GM18520 (cell line): Measurements from ENCODE around the gene TM4SF18.

Experiments
- ATAC-seq: cut with Tn5 transposase; IDR thresholded peaks from one replicate; pipeline ENCODE4 v1.9.1; 2021; ENCODE audit not compliant: unreplicated experiment

TM4SF18 gene

DNA sequence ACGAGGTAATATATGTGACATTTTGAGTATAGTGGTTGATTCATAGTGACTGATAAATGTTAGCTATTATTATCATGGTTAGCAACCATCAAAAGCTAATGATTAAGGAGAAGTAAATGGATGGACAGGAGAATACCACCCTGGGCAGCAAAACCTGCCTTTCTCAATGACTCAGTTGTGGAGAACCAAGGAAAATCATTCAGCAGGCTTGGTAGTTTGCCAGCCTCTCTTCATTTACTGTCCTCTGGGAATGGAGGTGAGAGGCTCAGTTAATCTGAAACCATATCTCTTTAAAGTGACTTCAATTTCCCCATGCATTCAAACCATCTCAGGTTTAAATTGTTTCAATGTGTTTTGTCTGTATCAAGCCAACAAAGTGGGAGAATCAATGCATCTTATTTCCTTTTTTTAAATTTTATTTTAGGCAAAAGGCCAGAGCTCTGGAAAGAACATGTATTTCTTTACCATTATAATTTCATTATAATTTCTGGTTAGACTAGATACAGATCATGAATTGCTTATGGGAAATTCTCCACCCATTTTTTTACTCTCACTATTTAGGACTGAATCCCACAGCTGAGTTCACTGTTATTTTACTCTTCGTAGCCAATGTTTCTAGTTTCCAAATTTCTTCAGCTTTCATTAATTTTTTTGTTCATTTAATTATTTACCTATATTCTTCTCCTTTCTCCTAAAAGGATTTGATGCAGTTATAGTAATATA is 2.7 kb downstream of the TM4SF18 start:
- no peak for ATAC-seq

- ATAC-seq = no peak
Observed at GRCh38 chr3:149327156-149327555, 6.3 kb downstream of the TM4SF18 start.

DNA sequence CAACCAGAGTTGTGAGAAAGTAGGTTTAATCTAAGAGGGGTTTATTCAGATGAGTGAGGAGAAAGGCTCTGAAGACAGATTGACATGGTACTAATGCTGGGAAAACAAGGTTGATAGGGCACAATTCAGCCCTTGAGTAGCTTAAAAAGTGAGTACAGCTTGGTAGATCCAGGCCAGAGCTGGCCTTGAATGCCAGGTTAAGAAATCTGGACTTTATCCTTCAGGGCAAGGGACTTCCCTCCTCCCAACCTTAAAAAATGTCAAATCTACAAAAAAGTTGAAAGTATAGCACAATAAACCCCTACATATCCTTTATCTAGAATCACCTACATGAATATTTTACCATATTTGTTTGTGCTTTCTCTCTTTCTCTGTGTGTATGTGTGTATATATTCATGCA is 7.9 kb downstream of the TM4SF18 start:
- ATAC-seq = no peak

- no peak for ATAC-seq
Observed at GRCh38 chr3:149324332-149324731, 9.1 kb downstream of the TM4SF18 start.

GRCh38 chr3:149321640-149322039 is 11.8 kb downstream of the TM4SF18 start:
- no peak for ATAC-seq

DNA sequence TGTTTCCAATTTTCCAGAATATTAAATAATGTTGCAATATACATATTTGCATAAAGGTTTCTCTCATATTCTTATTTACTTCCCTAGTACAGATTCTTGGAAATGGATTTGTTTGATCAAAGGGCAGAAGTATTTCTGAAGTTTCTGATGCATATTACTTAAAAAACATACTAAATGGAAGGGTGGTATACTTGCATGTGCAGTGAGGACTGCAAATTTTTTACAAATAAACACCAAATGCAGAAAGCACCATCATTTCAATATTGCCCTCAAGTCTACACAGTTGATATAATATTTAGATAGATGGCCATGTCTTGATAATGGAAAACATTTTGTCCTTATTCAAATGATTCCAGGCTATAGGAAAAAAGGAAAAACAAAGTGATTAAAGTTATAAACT is 12.3 kb downstream of the TM4SF18 start:
- ATAC-seq = no peak

GRCh38 chr3:149319750-149320149 is 13.7 kb downstream of the TM4SF18 start:
- no peak for ATAC-seq

- ATAC-seq = no peak
Observed at GRCh38 chr3:149317072-149317471, 16.4 kb downstream of the TM4SF18 start.

- no peak for ATAC-seq
Observed at GRCh38 chr3:149316437-149316836, 17.0 kb downstream of the TM4SF18 start.

DNA sequence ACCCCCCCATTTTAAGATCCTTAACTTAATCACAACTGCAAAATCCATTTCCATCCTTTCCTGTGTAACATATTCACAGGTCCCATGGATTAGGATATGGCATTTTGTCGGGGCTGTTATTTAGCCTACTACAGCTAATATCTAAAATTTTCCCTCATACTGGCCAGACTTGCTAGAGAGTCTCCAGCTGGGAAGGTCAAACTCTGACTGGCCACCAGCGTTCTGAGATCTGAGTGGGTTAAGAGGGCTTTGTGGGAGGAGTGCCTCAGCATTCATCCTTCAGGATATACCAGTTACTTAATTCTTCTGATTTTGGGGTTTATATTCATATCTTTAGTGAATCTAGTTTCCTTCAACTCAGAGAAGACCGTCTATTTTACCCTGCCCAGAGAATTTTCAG is 17.7 kb downstream of the TM4SF18 start:
- no peak for ATAC-seq

DNA sequence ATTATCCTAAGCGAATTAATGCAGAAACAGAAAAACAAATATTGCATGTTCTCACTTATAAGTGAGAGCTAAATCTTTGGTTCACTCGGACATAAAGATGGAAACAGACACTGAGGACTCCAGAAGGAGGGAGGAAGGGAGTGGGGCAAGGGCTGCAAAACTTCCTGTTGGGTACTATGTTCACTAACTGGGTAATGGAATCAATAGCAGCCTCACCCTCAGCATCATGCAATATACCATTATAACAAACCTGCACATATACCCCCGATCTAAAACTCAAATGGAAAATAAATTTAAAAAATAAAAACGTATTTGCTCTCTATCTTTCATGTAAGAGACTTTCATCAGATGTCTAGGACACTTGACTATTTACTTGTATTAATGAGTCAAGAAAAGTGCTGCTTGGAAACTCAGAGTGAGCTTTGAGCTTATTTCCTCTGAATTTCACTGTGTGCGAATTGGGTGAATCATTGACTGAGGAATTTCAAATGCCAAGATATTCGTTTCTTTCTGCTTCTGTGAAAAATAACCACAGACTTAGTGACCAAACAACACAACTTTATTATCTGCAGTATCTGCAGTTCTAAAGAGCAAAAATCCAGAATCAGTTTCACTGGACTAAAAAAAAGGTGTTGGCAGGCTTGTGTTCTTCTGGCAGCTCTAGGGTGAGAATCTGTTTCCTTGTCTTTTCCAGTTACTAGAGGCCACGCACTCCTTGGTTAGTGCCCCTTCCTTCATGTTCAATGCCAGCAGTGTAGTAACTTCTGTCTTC is 18.4 kb downstream of the TM4SF18 start:
- no peak for ATAC-seq

- no peak for ATAC-seq
Observed at GRCh38 chr3:149313542-149313941, 19.9 kb downstream of the TM4SF18 start.

DNA sequence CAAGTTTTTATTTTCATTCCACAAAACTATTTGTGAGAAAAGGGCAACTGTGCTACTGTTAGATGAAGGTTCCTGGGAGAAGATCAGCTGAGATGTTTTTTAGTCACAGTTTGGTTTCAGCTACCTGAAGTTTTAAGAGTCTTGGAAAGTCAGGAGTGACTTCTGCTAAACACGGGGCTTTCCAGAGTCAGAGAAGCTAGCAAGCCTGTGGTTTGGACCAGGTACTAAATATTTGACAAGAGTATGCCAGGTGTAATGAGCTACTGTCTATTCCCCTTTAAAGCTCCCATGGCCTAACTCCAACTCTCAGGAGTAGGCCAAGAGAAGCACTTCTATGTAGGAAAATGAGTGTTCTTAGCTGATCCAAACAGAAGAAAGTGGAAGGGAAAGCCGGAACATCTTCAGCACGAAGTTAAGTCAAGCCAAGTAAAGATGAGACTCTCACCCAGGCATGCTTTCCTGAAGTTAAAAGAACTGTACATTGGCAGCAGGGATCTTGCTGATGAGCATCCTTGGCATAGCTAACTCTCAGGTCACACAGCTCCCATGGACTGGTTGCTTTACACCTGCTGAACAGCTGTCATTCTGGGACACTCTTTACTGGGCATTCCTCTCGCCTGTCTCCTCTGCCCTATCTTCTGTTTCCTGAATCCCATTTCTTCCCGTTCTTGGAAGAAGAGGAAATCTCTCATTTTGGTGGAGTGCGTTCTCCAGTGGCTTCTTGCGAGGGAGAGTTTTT is 22.5 kb downstream of the TM4SF18 start:
- ATAC-seq = no peak

- ATAC-seq = no peak
Observed at GRCh38 chr3:149307435-149307783, 26.0 kb downstream of the TM4SF18 start.

DNA sequence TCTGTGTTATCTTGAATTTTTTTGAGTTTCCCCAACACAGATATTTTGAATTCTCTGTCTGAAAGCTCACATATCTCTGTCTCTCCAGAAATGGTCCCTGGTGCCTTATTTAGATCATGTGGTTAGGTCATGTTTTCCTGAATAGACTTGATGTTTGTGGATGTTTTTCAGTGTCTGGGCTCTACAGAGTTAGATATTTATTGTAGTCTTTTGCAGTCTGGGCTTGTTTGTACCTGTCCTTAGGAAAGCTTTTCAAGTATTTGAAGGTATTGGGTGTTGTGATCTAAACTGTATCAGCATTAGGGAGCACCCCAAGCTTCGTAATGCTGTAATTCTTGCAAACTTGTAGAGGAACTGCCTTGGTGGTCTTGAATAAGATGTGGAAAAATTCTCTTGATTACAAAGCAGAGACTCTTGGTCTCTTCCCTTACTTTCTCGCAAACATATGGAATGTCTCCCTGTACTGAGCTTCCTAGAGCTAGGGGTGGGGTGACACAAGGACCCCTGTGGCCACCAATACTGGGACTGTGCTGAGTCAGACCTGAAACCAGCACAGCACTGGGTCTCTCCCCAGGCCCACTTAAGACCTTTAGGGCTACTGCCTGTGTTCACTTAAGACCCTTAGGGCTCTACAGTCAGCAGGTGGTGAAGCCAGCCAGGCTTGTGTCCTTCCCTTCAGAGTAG is 26.5 kb downstream of the TM4SF18 start:
- no peak for ATAC-seq

GRCh38 chr3:149305376-149305775 is 28.1 kb downstream of the TM4SF18 start:
- ATAC-seq = no peak

GRCh38 chr3:149299938-149300801 is 33.3 kb downstream of the TM4SF18 start:
- peak; percentile 45 for ATAC-seq

DNA sequence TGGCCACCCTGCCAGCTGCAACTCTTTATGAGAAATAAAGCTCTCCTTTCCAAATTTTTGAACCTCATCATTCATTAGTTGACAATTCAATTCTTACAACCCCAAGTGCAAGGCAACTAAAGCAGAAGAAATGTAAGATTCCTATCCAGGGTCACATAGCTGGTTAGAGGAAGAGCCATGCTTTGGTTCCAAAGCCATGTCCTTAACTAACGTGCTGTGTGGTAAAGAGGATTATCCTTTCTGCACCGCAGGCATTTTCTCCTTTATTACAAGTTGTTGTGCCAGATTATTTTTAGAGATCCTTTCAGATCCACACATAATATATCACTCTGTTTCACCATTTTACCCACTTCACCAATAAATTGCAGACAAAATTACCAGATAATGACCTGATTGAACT is 36.5 kb downstream of the TM4SF18 start:
- no peak for ATAC-seq

- no peak for ATAC-seq
Observed at GRCh38 chr3:149292666-149293065, 40.8 kb downstream of the TM4SF18 start.

DNA sequence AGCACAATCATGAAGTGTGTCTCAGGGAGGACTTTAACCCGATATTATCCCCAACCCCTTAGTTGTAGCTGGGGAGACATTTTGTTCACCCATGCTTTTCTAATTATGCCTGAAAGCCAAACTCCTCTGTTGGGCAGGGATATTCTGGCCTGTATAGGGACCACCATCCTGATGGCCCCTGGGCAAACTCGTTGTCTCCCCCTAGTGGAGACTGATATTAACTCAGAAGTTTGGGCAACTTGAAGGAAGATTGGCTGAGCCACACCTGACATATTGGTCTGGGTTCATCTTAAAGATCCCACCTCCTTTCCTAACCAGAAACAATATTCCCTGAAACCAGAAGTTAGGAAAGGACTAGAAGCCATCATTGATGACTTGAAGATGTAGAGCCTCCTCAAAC is 42.3 kb downstream of the TM4SF18 start:
- no peak for ATAC-seq
